Tibial artery (tissue), 4 donors: ENCODE data around the gene SUPT16H.
"Not testable (repeated sequence)": the region's sequence is repeated elsewhere in the genome, so short reads cannot be mapped to it uniquely, and the experiment has no call there.

ENCODE experiments used
- DNase-seq, 2 donors: peaks; one replicate each; pipeline ENCODE4 v3.0.0-alpha.2; 2019
- H3K27ac ChIP-seq, 2 donors: fragments of 200-600 bp; sonication (generic) in 1 of 2; 1 replicate in 1 of 2; 2 replicates in 1 of 2; pipeline ENCODE4 v1.5.1; 2018 to 2019; ENCODE audit warnings: mild to moderate bottlenecking in 1 of 2
- H3K27me3 ChIP-seq, 2 donors: fragments of 200-600 bp; sonication (generic) in 1 of 2; one replicate each; pipeline versions ENCODE4 v1.5.1 to v1.6.0; 2016 to 2019
- H3K36me3 ChIP-seq, 3 donors: fragments of 200-600 bp; sonication (generic) in 2 of 3; one replicate each; pipeline ENCODE4 v1.5.1; 2016 to 2019; ENCODE audit warnings: mild to moderate bottlenecking in 2 of 3
- H3K4me1 ChIP-seq, 4 donors: fragments of 200-600 bp; sonication (generic) in 2 of 4; 1 replicate in 3 of 4; 2 replicates in 1 of 4; pipeline ENCODE4 v1.5.1; 2016 to 2019
- H3K4me3 ChIP-seq, 2 donors: fragments of 200-600 bp; sonication (generic) in 1 of 2; 1 replicate in 1 of 2; 2 replicates in 1 of 2; pipeline ENCODE4 v1.5.1; 2018 to 2019; ENCODE audit warnings: mild to moderate bottlenecking in 2 of 2
- H3K9me3 ChIP-seq, 3 donors: fragments of 200-600 bp; sonication (generic) in 1 of 3; one replicate each; pipeline ENCODE4 v1.5.1; 2016 to 2019
- intact Hi-C: fragments of 100-400 bp; cut with DNase I; formaldehyde crosslinking; loops from one replicate; pipeline ENCODE4 v1.15.0; 2023; ENCODE audit warnings: low total_unique reads
- TF ChIP-seq, protein P1 (sequence below), 2 experiments: fragments of 200-600 bp in 1 of 2; fragments of 450-650 bp in 1 of 2; IDR thresholded peaks; one replicate each; pipeline ENCODE4 v1.5.1; 2017 to 2019; ENCODE audit warnings: antibody characterized with exemption in 2 of 2, mild to moderate bottlenecking in 1 of 2, moderate library complexity in 1 of 2

SUPT16H gene

GRCh38 chr14:21309956-21310355 is 73.9 kb downstream of the SUPT16H start:
- Histone ChIP-seq H3K4me1 (no peaks in the 10 kb centered on the region), H3K27me3 (peaks cover 0 to 29% of the 10 kb centered on the region in 2 donors), H3K4me3 (no peak overlapping the region), H3K9me3 (no peaks in the 10 kb centered on the region), H3K27ac (no peak overlapping the region), H3K36me3 (no peaks in the 10 kb centered on the region)
- intact Hi-C loops, result no loop called here
- no peak for DNase-seq
- TF ChIP-seq, protein P1, sequence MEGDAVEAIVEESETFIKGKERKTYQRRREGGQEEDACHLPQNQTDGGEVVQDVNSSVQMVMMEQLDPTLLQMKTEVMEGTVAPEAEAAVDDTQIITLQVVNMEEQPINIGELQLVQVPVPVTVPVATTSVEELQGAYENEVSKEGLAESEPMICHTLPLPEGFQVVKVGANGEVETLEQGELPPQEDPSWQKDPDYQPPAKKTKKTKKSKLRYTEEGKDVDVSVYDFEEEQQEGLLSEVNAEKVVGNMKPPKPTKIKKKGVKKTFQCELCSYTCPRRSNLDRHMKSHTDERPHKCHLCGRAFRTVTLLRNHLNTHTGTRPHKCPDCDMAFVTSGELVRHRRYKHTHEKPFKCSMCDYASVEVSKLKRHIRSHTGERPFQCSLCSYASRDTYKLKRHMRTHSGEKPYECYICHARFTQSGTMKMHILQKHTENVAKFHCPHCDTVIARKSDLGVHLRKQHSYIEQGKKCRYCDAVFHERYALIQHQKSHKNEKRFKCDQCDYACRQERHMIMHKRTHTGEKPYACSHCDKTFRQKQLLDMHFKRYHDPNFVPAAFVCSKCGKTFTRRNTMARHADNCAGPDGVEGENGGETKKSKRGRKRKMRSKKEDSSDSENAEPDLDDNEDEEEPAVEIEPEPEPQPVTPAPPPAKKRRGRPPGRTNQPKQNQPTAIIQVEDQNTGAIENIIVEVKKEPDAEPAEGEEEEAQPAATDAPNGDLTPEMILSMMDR (IDR thresholded peaks at IDR 0.05), result no peak

- Histone ChIP-seq H3K27ac (no peak overlapping the region), H3K4me3 (peak overlapping the region in 1 of 2 donors; percentile 26), H3K4me1 (no peaks in the 10 kb centered on the region), H3K36me3 (no peaks in the 10 kb centered on the region), H3K27me3 (peaks cover 0 to 29% of the 10 kb centered on the region in 2 donors), H3K9me3 (no peaks in the 10 kb centered on the region)
- TF ChIP-seq, protein P1 (IDR thresholded peaks at IDR 0.05), result no peak
- intact Hi-C loops, result no loop called here
- DNase-seq, result no peak
These were observed 74.6 kb downstream of the SUPT16H start for GRCh38 chr14:21309238-21309636.

DNA sequence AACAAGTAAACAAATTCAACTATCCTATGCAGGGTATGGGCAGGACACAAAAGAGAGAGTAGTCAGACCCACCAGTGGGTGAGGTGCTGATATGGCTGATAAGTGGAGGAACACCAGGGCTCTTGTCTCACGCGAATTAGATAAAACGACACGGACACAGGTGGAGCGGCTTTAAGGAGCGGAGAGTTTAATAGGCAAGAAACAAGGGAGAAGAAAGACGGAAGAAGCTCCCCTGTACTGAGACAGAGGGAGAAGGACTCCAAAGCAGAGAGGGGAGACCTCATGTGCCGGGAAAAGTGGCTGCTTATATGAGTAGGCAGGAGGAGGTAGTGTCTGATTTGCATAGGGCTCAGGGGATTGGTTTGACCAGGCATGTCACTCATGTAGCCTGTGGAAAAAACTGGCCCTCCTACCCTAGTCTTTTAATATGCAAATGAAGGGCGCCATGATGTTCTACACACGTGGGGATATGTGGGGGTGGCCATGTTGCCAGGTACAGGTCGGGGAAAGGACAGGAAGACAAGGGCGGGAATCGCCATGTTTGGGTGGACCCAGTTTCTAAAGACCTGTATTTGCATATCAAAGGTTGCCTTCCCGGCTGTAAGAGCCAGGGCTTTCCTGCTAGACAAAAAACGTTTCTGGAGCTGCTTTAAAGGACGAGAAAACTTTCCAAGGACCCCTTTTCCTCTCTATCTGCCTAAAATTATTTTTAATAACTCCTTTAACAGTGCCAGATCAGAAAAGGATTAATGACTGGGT is 75.2 kb downstream of the SUPT16H start:
- H3K27ac ChIP-seq, result no peak overlapping the region
- DNase-seq, result peak in 1 of 2 donors; percentile 31
- H3K4me3 ChIP-seq, result peak overlapping the region in 1 of 2 donors; percentile 26
- H3K9me3 ChIP-seq, result no peaks in the 10 kb centered on the region
- intact Hi-C loops, result no loop called here
- H3K36me3 ChIP-seq, result no peaks in the 10 kb centered on the region
- TF ChIP-seq, protein P1 (IDR thresholded peaks at IDR 0.05), result no peak
- H3K4me1 ChIP-seq, result no peaks in the 10 kb centered on the region
- H3K27me3 ChIP-seq, result peaks cover 0 to 29% of the 10 kb centered on the region in 2 donors

DNA sequence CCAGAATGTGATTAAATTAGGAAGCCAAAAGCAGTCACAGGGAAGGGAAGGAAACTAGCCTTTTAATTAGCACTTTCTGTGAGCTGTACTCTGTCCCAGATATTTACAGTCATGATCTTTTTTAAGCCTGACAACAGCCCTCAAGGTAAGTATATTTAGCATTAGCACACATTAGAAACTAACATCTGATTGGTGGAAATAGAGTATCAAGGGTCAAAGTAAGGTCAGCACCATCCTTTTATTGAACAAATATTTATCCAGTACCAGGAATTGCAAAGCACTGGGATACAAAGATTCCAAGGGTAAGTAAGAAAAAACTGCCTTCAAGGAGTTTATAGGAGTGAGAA is 75.7 kb downstream of the SUPT16H start:
- Histone ChIP-seq H3K36me3 (no peaks in the 10 kb centered on the region), H3K4me1 (no peaks in the 10 kb centered on the region), H3K27me3 (peaks cover 0 to 29% of the 10 kb centered on the region in 2 donors), H3K4me3 (no peak overlapping the region), H3K9me3 (no peaks in the 10 kb centered on the region), H3K27ac (no peak overlapping the region)
- TF ChIP-seq, protein P1 (IDR thresholded peaks at IDR 0.05), result no peak
- no peak for DNase-seq
- intact Hi-C loops, result no loop called here

- H3K27me3 ChIP-seq, result peaks cover 0 to 26% of the 10 kb centered on the region in 2 donors
- no peaks in the 10 kb centered on the region for H3K9me3 ChIP-seq
- H3K4me3 ChIP-seq, result no peak overlapping the region
- no peak overlapping the region for H3K27ac ChIP-seq
- DNase-seq, result no peak
- intact Hi-C loops, result no loop called here
- H3K36me3 ChIP-seq, result no peaks in the 10 kb centered on the region
- no peaks in the 10 kb centered on the region for H3K4me1 ChIP-seq
- TF ChIP-seq, protein P1 (IDR thresholded peaks at IDR 0.05), result no peak
These were observed 76.2 kb downstream of the SUPT16H start for GRCh38 chr14:21307637-21308036.

DNA sequence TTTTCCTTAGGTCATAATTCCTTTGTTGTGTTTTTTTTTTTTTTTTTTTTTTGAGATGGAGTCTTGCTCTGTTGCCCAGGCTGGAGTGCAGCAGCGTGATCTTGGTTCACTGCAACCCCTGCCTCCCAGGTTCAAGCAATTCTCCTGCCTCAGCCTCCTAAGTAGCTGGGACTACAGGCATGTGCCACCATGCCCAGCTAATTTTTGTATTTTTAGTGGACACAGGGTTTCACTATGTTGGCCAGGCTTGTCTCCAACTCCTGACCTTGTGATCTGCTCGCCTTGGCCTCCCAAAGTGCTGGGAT is 81.0 kb downstream of the SUPT16H start:
- not testable (repeated sequence) for DNase-seq, H3K27ac ChIP-seq

More for the DNA sequence above, 81.0 kb downstream of the SUPT16H start:
- H3K9me3 ChIP-seq, H3K4me3 ChIP-seq, intact Hi-C loops, H3K36me3 ChIP-seq, H3K4me1 ChIP-seq: not testable (repeated sequence)
- H3K27me3 ChIP-seq, result peaks cover 0 to 31% of the 10 kb centered on the region in 2 donors
